Stimulated activated CD4-positive, alpha-beta T cell treated with anti-CD3 and anti-CD28 coated beads, Interleukin-1b, Interleukin-23, amount 100 ng/mL, for 4 hours (primary cell): Measurements from ENCODE around the gene NAGK.

Experiments
- DNase-seq, 2 donors: peaks; one replicate each; pipeline ENCODE4 v3.0.0-alpha.2; 2020; ENCODE audit warnings: low read depth in 2 of 2

Gene NAGK

GRCh38 chr2:71108091-71108490 lies 39.6 kb downstream of the NAGK start:
- DNase-seq: no peak

GRCh38 chr2:71113843-71114242 lies 45.4 kb downstream of the NAGK start:
- no peak for DNase-seq

GRCh38 chr2:71117063-71117462 lies 48.6 kb downstream of the NAGK start:
- no peak for DNase-seq

- no peak for DNase-seq
These were observed 51.7 kb downstream of the NAGK start for GRCh38 chr2:71120195-71120594.

GRCh38 chr2:71121479-71121878 lies 53.0 kb downstream of the NAGK start:
- no peak for DNase-seq

- no peak for DNase-seq
These were observed 54.2 kb downstream of the NAGK start for GRCh38 chr2:71122387-71123298.

GRCh38 chr2:71125506-71126294 lies 57.3 kb downstream of the NAGK start:
- no peak for DNase-seq

- DNase-seq: no peak
These were observed 58.5 kb downstream of the NAGK start for GRCh38 chr2:71126957-71127356.
